GM19023 (cell line): ENCODE data around the gene DAB2.

Experiments
- ATAC-seq: cut with Tn5 transposase; IDR thresholded peaks from one replicate; pipeline ENCODE4 v1.9.1; 2021; ENCODE audit warnings: mild to moderate bottlenecking, moderate library complexity; ENCODE audit not compliant: unreplicated experiment

DAB2 gene

GRCh38 chr5:39448506-39449128 is 23.8 kb upstream of the DAB2 start:
- ATAC-seq: no peak

- ATAC-seq: no peak
These were observed 23.2 kb upstream of the DAB2 start for GRCh38 chr5:39447968-39448367.

DNA sequence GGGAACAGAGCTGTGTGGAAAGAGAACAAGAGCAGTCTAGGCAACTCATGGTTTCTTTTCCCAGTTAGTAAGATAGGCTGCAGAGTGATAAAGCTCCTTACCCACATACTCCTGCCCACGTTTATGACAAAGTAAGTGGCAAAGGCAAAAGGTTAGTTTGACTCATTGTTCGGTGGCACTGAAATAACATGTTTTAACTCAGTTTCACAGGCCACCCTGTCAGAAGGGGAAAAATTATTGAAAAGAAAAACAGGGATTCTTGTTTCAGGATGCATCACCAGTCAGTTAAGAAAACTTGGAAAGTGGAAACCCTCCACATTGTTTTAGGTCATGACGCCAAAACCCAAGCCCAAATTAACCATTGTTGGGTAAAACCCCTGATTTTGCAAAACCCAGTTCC is 22.3 kb upstream of the DAB2 start:
- no peak for ATAC-seq

DNA sequence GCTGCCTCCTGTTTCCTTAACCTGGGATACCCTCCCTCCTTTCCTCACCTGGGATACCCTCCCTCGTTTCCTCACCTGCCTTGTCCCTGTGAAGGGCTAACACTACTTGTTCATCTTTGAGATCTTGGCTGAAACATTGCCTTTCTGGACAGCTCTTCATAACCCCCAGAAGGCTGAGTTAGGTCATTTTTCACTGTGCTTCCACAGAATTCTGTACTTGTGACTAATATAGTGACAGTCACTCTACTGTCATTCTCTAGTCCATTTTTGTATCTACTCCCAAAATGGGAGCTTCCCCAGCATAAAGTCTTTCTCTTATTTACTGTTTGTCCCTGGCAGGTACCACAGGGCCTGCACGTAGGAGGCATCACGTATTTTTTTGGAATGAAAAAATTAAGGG is 21.5 kb upstream of the DAB2 start:
- no peak for ATAC-seq

- no peak for ATAC-seq
These were observed 19.1 kb upstream of the DAB2 start for GRCh38 chr5:39443911-39444310.

DNA sequence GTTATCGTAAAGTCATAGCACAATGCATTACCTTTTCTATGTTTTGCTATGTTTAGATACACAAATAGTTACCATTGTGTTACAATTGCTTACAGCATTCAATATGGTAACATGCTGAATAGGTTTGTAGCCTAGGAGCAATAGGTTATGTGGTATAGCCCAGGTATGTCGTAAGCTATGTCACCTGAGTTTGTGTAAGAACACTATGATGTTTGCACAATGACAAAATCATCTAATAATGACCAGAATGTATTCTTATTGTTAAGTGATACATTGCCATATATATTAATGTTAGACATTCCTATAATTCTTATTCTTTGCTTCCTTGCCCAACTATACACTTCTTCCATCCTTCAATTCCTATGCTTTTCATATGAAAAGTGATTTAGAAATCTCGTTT is 18.2 kb upstream of the DAB2 start:
- no peak for ATAC-seq

GRCh38 chr5:39441838-39442237 is 17.1 kb upstream of the DAB2 start:
- no peak for ATAC-seq

DNA sequence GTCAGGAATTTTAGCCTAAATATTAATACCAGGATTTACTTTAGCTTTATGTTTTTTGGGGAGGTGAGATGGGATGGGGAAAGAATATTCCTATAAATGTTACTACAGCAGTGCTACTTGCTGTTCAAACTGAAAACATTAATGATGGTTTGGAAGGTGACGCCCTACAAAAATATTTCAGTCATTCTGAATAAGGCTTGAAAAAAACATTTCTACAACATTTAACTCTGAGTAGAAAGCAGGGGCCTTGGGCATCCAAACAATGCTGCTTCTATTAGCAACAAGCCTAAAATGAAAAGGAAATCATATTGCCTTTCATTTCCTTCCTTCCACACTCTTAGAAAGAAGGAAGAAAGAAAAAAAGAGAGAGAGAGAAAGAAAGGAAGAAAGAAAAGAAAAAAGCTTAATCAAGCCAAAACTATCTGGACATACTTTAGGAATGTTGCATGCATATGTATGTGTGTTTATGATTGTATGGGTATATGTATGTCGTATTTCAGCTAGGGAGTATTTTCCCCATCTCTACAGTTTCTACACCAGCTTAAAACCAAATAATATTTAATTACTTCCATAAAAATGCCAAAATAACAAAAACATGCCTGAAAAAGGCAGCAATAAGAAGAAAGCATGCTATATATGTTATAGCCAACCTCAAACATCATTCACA is 16.3 kb upstream of the DAB2 start:
- no peak for ATAC-seq

DNA sequence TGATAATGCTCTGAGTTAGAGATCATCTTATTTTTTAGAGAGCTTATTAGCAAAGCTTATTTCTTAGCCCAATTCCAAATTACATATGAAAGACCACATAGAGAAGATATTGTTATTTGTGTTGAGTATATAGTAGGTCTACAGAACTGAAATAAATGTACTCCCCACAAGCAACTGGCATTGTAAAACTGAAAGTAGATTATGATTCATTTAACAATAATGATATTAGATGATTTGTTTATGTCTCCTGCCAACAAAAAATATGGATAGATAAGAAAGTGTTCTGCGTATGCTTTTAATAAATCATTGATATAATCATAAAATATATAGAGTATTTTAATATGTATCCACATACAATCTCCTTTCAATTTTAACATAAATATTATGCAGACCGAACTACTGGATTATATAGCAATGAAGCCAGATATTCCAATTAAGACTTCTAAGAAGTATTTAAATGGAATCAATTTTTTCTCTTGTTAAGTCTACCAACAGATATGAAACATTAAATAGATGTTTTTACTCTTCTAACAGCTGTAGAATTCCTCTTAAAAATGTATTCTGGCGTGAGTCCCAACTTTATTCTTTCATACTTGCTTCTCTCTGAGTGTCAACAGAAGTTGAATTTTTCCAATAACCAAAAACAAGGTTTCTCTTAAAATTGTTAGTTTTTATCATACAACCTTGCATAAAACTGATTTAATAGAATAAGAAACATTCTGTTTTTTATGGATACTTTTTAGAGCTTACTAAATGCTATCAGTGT is 15.6 kb upstream of the DAB2 start:
- no peak for ATAC-seq

GRCh38 chr5:39439582-39440162 is 14.9 kb upstream of the DAB2 start:
- ATAC-seq: no peak

GRCh38 chr5:39437467-39437866 is 12.7 kb upstream of the DAB2 start:
- ATAC-seq: no peak

GRCh38 chr5:39433848-39434247 is 9.1 kb upstream of the DAB2 start:
- ATAC-seq: no peak

- no peak for ATAC-seq
These were observed 8.1 kb upstream of the DAB2 start for GRCh38 chr5:39432696-39433530.

GRCh38 chr5:39430461-39430860 is 5.7 kb upstream of the DAB2 start:
- ATAC-seq: no peak

DNA sequence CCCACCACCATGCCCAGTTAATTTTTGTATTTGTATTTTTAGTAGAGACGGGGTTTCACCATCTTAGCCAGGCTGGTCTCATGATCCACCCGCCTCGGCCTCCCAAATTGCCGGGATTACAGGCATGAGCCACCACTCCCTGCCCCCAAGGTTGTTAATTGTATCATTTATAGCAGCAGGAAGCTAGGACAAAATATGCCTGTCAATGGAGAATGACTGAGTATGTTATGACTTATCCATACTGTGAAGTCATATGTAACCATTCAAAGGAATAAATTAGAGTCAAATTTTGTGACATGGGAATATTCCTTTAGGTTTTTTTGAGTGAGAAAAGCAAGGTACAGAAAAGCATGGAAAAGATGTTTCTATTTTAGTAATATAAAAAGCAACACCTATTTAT is 3.9 kb upstream of the DAB2 start:
- ATAC-seq: no peak

DNA sequence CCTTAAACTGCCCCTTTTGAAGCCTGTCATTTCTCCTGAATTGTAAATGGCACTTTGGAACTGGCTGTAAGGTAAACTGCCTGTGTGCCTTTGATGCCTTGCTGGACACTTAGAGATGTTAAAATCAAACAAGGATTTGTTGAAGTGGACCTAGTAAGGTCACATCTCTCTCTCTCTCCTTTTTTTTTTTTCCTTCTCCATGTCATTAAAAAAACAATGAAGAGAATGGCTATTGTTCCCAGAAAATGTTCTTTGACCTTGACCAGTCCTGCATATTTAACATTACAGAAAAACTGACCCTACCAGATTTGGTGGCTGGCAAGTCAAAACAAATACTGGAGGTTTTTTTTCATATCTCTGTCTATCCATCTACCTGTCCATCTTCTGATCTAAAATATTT is 2.9 kb upstream of the DAB2 start:
- ATAC-seq: no peak

GRCh38 chr5:39427229-39427628 is 2.4 kb upstream of the DAB2 start:
- no peak for ATAC-seq

DNA sequence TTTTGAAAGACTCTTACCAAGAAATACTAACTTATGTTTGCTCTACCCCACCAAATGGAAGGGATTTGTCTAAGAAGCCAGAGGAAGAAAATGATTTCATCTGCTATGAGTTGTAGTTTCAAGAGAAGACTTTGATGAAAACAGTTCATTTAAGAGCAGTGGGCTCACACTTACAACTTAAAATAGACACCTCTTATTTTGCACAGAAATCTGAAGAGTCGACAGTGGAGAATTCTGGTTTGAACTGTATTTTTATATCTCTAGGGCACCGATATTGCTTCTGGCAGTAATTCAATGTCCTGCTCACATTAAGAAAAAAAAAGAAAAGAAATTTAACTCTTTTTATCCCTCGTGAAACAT is 1.9 kb upstream of the DAB2 start:
- no peak for ATAC-seq

GRCh38 chr5:39426051-39426745 is 1.4 kb upstream of the DAB2 start:
- ATAC-seq: no peak

DNA sequence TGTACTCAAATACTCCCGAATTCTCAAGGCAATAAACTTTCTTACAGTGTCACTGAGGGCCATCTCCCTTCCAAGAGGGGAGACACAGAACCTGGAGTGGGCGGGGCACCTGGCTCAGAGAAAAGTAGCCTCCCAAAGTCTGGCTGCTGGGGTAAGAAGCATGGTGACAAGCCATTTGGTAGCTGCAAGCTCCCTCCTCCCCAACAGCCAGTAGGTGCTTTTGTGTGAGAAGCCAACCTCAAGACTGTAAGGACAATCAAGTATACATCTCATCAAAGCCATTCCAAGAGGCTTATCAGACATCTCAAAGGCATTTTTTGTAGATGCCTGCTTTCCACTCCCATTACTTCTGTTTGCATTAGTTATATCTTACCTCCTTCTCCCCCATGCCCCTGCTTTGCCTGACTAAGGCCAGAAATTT is 1.4 kb downstream of the DAB2 start:
- ATAC-seq: no peak
